ENCODE measurements around the gene SLC11A1. TPM values are rescaled to one million over a fixed set of nuclear protein-coding genes. Genes with fewer than 3 reads are reported as not detected.

The SLC11A1 gene
- total RNA-seq, 4 donors from 2014 or later = 5.6 to 38.1 (median 20.7) TPM

- peak; percentile 62 for DNase-seq (ENCODE audit: extremely low spot score)
- TF ChIP-seq POLR2A (IDR thresholded peaks at IDR 0.05; ENCODE audit: low read depth) (no peak), EP300 (IDR thresholded peaks at IDR 0.05) (no peak), CTCF (IDR thresholded peaks at IDR 0.05) (no peak), POLR2AphosphoS5 (IDR thresholded peaks at IDR 0.05) (no peak)
- Histone ChIP-seq H3K4me1 (no peaks in the 10 kb centered on the region), H3K27ac (replicated peaks in 1 of 4) (no peak overlapping the region), H3K9me3 (no peaks in the 10 kb centered on the region), H3K27me3 (no peaks in the 10 kb centered on the region), H3K4me3 (no peak overlapping the region), H3K36me3 (peaks cover 0 to 6% (median 2%) of the 10 kb centered on the region in 4 donors)
- WGBS = 97% methylated on average over 22 of the region's 22 CpGs
- intact Hi-C loops (cut with DNase I) = no loop called here
Measured at GRCh38 chr2:218344755-218345417, 37.2 kb upstream of the SLC11A1 start.

GRCh38 chr2:218345491-218346236 lies 36.4 kb upstream of the SLC11A1 start:
- H3K36me3 ChIP-seq = peaks cover 0 to 6% (median under 1%) of the 10 kb centered on the region in 4 donors
- H3K27me3 ChIP-seq = no peaks in the 10 kb centered on the region
- H3K4me3 ChIP-seq = no peak overlapping the region
- TF ChIP-seq CTCF (IDR thresholded peaks at IDR 0.05) (no peak), POLR2A (IDR thresholded peaks at IDR 0.05; ENCODE audit: low read depth) (no peak), EP300 (IDR thresholded peaks at IDR 0.05) (no peak), POLR2AphosphoS5 (IDR thresholded peaks at IDR 0.05) (no peak)
- H3K4me1 ChIP-seq = no peaks in the 10 kb centered on the region
- no peak for DNase-seq (ENCODE audit: extremely low spot score)
- WGBS = 90% methylated on average over 12 of the region's 12 CpGs
- no peaks in the 10 kb centered on the region for H3K9me3 ChIP-seq
- intact Hi-C loops (cut with DNase I) = no loop called here
- H3K27ac ChIP-seq (replicated peaks in 1 of 4) = no peak overlapping the region

DNA sequence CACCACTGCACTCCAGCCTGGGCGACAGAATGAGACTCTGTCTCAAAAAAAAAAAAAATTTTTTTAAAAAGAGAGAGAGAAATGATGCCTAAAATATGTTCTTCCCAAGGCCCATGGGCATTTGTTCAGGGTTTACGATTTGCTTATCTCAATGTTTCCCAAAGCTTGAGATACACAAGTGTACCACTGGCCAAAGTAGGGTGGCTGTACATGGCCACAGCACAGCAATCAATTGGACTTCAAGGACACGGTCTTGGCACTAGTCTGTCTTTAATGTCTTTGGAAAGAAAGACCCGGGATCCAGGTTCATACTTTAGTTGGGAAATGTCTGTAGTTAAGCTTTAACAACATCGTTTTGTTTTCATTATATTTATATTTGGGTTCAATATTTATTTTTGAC lies 34.9 kb upstream of the SLC11A1 start:
- Histone ChIP-seq H3K36me3 (peaks cover 0 to 6% (median 0%) of the 10 kb centered on the region in 4 donors), H3K9me3 (peaks cover 0 to 12% (median 2%) of the 10 kb centered on the region in 4 donors), H3K4me1 (no peaks in the 10 kb centered on the region), H3K27me3 (no peaks in the 10 kb centered on the region), H3K27ac (replicated peaks in 1 of 4) (no peak overlapping the region), H3K4me3 (no peak overlapping the region)
- 91% methylated on average over 5 of the region's 5 CpGs for WGBS
- intact Hi-C loops (cut with DNase I) = no loop called here
- DNase-seq (ENCODE audit: extremely low spot score) = no peak
- TF ChIP-seq POLR2A (IDR thresholded peaks at IDR 0.05; ENCODE audit: low read depth) = no peak
- TF ChIP-seq POLR2AphosphoS5 (IDR thresholded peaks at IDR 0.05) = no peak
- TF ChIP-seq EP300 (IDR thresholded peaks at IDR 0.05) = no peak
- no peak for TF ChIP-seq CTCF (IDR thresholded peaks at IDR 0.05)

GRCh38 chr2:218354045-218354444 lies 28.0 kb upstream of the SLC11A1 start:
- DNase-seq (ENCODE audit: extremely low spot score) = no peak
- Histone ChIP-seq H3K27me3 (no peaks in the 10 kb centered on the region), H3K9me3 (peaks cover 0 to 14% (median 2%) of the 10 kb centered on the region in 4 donors), H3K36me3 (no peaks in the 10 kb centered on the region), H3K27ac (replicated peaks in 1 of 4) (no peak overlapping the region), H3K4me1 (peaks cover 0 to 10% (median 8%) of the 10 kb centered on the region in 4 donors), H3K4me3 (no peak overlapping the region)
- 92% methylated on average over 13 of the region's 14 CpGs for WGBS
- intact Hi-C loops (cut with DNase I) = no loop called here
- TF ChIP-seq CTCF (IDR thresholded peaks at IDR 0.05) = no peak
- no peak for TF ChIP-seq POLR2A (IDR thresholded peaks at IDR 0.05; ENCODE audit: low read depth)
- TF ChIP-seq POLR2AphosphoS5 (IDR thresholded peaks at IDR 0.05) = no peak
- TF ChIP-seq EP300 (IDR thresholded peaks at IDR 0.05) = no peak
